SK-N-SH treated with all-trans-retinoic acid at 6 μM for 48 hours (cell line): ENCODE results near the gene CIBAR2.
"Not testable (repeated sequence)": the region's sequence is repeated elsewhere in the genome, so short reads cannot be mapped to it uniquely, and the experiment has no call there.

Experiments
- ATAC-seq: fragments of 200-7000 bp; cut with Tn5 transposase; 3 replicates; pipeline ENCODE4 v1.9.1; 2020; ENCODE audit warnings: mild to moderate bottlenecking, moderate library complexity
- ARNTL ChIP-seq: fragments of 450-650 bp; formaldehyde crosslinking; IDR thresholded peaks from 2 replicates; pipeline ENCODE4 v1.5.0; 2020; ENCODE audit warnings: low read depth, mild to moderate bottlenecking, moderate library complexity, borderline replicate concordance
- CREB5 ChIP-seq: fragments of 250-450 bp; sonication (Bioruptor Pico); IDR thresholded peaks from 2 replicates; pipeline ENCODE4 v1.5.1; 2020; ENCODE audit warnings: low read depth, mild to moderate bottlenecking, moderate library complexity
- CSDC2 ChIP-seq: fragments of 250-450 bp; sonication (Bioruptor Pico); IDR thresholded peaks from 2 replicates; pipeline ENCODE4 v1.5.0; 2020; ENCODE audit warnings: mild to moderate bottlenecking, moderate library complexity
- CSRNP3 ChIP-seq: fragments of 250-450 bp; sonication (Bioruptor Pico); IDR thresholded peaks from 2 replicates; pipeline ENCODE4 v1.5.1; 2021; ENCODE audit warnings: mild to moderate bottlenecking, moderate library complexity
- ESRRG ChIP-seq: fragments of 250-450 bp; sonication (Bioruptor Pico); IDR thresholded peaks from 2 replicates; pipeline ENCODE4 v1.6.1; 2021; ENCODE audit warnings: mild to moderate bottlenecking
- GLIS3 ChIP-seq: fragments of 250-450 bp; sonication (Bioruptor Pico); IDR thresholded peaks from 2 replicates; pipeline ENCODE4 v1.5.0; 2020; ENCODE audit warnings: mild to moderate bottlenecking, moderate library complexity
- ISL1 ChIP-seq: fragments of 250-450 bp; sonication (Bioruptor Pico); IDR thresholded peaks from 2 replicates; pipeline ENCODE4 v2.1.2; 2022; ENCODE audit warnings: mild to moderate bottlenecking, moderate library complexity
- OSR1 ChIP-seq: fragments of 250-450 bp; sonication (Bioruptor Pico); IDR thresholded peaks from 2 replicates; pipeline ENCODE4 v1.8.0; 2022; ENCODE audit warnings: moderate library complexity, mild to moderate bottlenecking, inconsistent platforms
- PATZ1 ChIP-seq: fragments of 250-450 bp; sonication (Bioruptor Pico); IDR thresholded peaks from 2 replicates; pipeline ENCODE4 v1.8.0; 2020; ENCODE audit warnings: mild to moderate bottlenecking, moderate library complexity, borderline replicate concordance
- POU6F1 ChIP-seq: fragments of 250-450 bp; sonication (Bioruptor Pico); IDR thresholded peaks from 2 replicates; pipeline ENCODE4 v1.8.0; 2021; ENCODE audit warnings: low read depth, mild to moderate bottlenecking, moderate library complexity, borderline replicate concordance
- PPARA ChIP-seq: fragments of 250-450 bp; sonication (Bioruptor Pico); IDR thresholded peaks from 2 replicates; pipeline ENCODE4 v1.5.0; 2020; ENCODE audit warnings: mild to moderate bottlenecking, borderline replicate concordance
- RARB ChIP-seq: fragments of 250-450 bp; sonication (Bioruptor Pico); IDR thresholded peaks from 2 replicates; pipeline ENCODE4 v1.8.0; 2021; ENCODE audit warnings: mild to moderate bottlenecking, moderate library complexity
- SNAI2 ChIP-seq: fragments of 250-450 bp; sonication (Bioruptor Pico); IDR thresholded peaks from 2 replicates; pipeline ENCODE4 v1.5.0; 2020; ENCODE audit warnings: mild to moderate bottlenecking, moderate library complexity
- TCF4 ChIP-seq: fragments of 250-450 bp; sonication (Bioruptor Pico); IDR thresholded peaks from 2 replicates; pipeline ENCODE4 v1.8.0; 2021; ENCODE audit warnings: mild to moderate bottlenecking, moderate library complexity, borderline replicate concordance
- TOX ChIP-seq: fragments of 250-450 bp; sonication (Bioruptor Pico); IDR thresholded peaks from 2 replicates; pipeline ENCODE4 v1.8.0; 2021; ENCODE audit warnings: mild to moderate bottlenecking, moderate library complexity, borderline replicate concordance
- TSHZ2 ChIP-seq: fragments of 250-450 bp; sonication (Bioruptor Pico); IDR thresholded peaks from 2 replicates; pipeline ENCODE4 v1.5.0; 2020; ENCODE audit warnings: mild to moderate bottlenecking, moderate library complexity
- ZC3H10 ChIP-seq: fragments of 250-450 bp; sonication (Bioruptor Pico); IDR thresholded peaks from 2 replicates; pipeline ENCODE4 v1.5.1; 2021; ENCODE audit warnings: mild to moderate bottlenecking, moderate library complexity
- ZFP3 ChIP-seq: fragments of 250-450 bp; sonication (Bioruptor Pico); IDR thresholded peaks from 2 replicates; pipeline ENCODE4 v1.5.0; 2020; ENCODE audit warnings: mild to moderate bottlenecking, moderate library complexity
- ZFP30 ChIP-seq: fragments of 450-650 bp; formaldehyde crosslinking; IDR thresholded peaks from 2 replicates; pipeline ENCODE4 v1.5.0; 2022; ENCODE audit warnings: mild to moderate bottlenecking, moderate library complexity
- ZNF565 ChIP-seq: fragments of 450-650 bp; formaldehyde crosslinking; conservative IDR thresholded peaks from 2 replicates; pipeline ENCODE4 v1.5.0; 2020; ENCODE audit warnings: low read depth, mild to moderate bottlenecking, moderate library complexity
- ZNF70 ChIP-seq: fragments of 450-650 bp; formaldehyde crosslinking; IDR thresholded peaks from 2 replicates; pipeline ENCODE4 v1.5.0; 2020; ENCODE audit warnings: mild to moderate bottlenecking, moderate library complexity
- ZNF8 ChIP-seq: fragments of 450-650 bp; formaldehyde crosslinking; IDR thresholded peaks from 2 replicates; pipeline ENCODE4 v1.5.0; 2020; ENCODE audit warnings: mild to moderate bottlenecking, moderate library complexity

Gene CIBAR2

GRCh38 chr16:85123891-85124635, 11.8 kb upstream of the CIBAR2 start:
- peak; percentile 29 for ATAC-seq
- TF ChIP-seq TCF4 (CRISPR knock-in tag) (no peak), ARNTL (CRISPR knock-in tag) (no peak), ZNF70 (CRISPR knock-in tag) (no peak), TOX (no peak), ZFP3 (CRISPR knock-in tag) (no peak), CREB5 (CRISPR knock-in tag) (no peak), CSRNP3 (no peak), CSDC2 (CRISPR knock-in tag) (no peak), ZC3H10 (CRISPR knock-in tag) (no peak), ZNF565 (CRISPR knock-in tag) (no peak), ZFP30 (CRISPR knock-in tag) (no peak), SNAI2 (no peak), ISL1 (CRISPR knock-in tag) (no peak), ZNF8 (no peak), PPARA (no peak), GLIS3 (no peak), POU6F1 (no peak), OSR1 (no peak), ESRRG (CRISPR knock-in tag) (no peak), TSHZ2 (CRISPR knock-in tag) (no peak)

- not testable (repeated sequence) for ATAC-seq
Observed at GRCh38 chr16:85123441-85123840, 11.2 kb upstream of the CIBAR2 start.

- no peak for ATAC-seq
- no peak for TF ChIP-seq ARNTL (CRISPR knock-in tag)
- TF ChIP-seq TSHZ2 (CRISPR knock-in tag): no peak
- TF ChIP-seq TCF4 (CRISPR knock-in tag): no peak
- TF ChIP-seq RARB: no peak
- no peak for TF ChIP-seq GLIS3
- TF ChIP-seq TOX: no peak
- TF ChIP-seq PPARA: no peak
- no peak for TF ChIP-seq ZFP30 (CRISPR knock-in tag)
- no peak for TF ChIP-seq ZNF565 (CRISPR knock-in tag)
- TF ChIP-seq PATZ1: no peak
- no peak for TF ChIP-seq ISL1 (CRISPR knock-in tag)
- TF ChIP-seq CSRNP3: no peak
- no peak for TF ChIP-seq ZFP3 (CRISPR knock-in tag)
- TF ChIP-seq ESRRG (CRISPR knock-in tag): no peak
- no peak for TF ChIP-seq OSR1
Observed at GRCh38 chr16:85120006-85120340, 7.7 kb upstream of the CIBAR2 start.
